Peyer's patch (tissue), 4 donors: ENCODE measurements around the gene TARBP1.

ENCODE experiments used
- CTCF ChIP-seq, 6 experiments: fragments of 450-650 bp in 4 of 6; fragments of 200-600 bp in 2 of 6; sonication (generic) in 1 of 6; IDR thresholded peaks; one replicate each; pipeline ENCODE4 v1.5.1; 2017 to 2019; ENCODE audit warnings: antibody characterized with exemption in 6 of 6, mild to moderate bottlenecking in 3 of 6, moderate library complexity in 1 of 6
- POLR2A ChIP-seq, 2 donors: fragments of 450-650 bp; IDR thresholded peaks; one replicate each; pipeline ENCODE4 v1.5.1; 2017; ENCODE audit warnings: antibody characterized with exemption in 2 of 2, mild to moderate bottlenecking in 2 of 2, moderate library complexity in 2 of 2

GRCh38 chr1:234381699-234382555 is 97.1 kb downstream of the TARBP1 start:
- TF ChIP-seq POLR2A (IDR thresholded peaks at IDR 0.05), result no peak
- TF ChIP-seq CTCF (IDR thresholded peaks at IDR 0.05), result no peak
